T-helper 1 cell treated with Interleukin-12 subunit alpha and Interleukin-12 subunit beta and Interleukin-4 antibody, amounts not matched to agents 30 μg/mL and 1 μg/mL, for 36 hours (primary cell): Measurements from ENCODE around the gene ENPP7.
A peak's percentile ranks its signal among the peaks of the same experiment; 100 is the strongest.

Experiments
- H3K27ac Mint-ChIP-seq: one replicate; pipeline ENCODE4 v1.8.0; 2021; ENCODE audit warnings: mild to moderate bottlenecking, mixed read lengths
- H3K27me3 Mint-ChIP-seq: one replicate; pipeline ENCODE4 v1.8.0; 2021; ENCODE audit warnings: low read depth, mixed read lengths
- H3K36me3 Mint-ChIP-seq: one replicate; pipeline ENCODE4 v1.8.0; 2021; ENCODE audit warnings: low read depth, mixed read lengths
- H3K4me1 Mint-ChIP-seq: one replicate; pipeline ENCODE4 v1.8.0; 2021; ENCODE audit warnings: low read depth, mixed read lengths
- H3K4me3 Mint-ChIP-seq: one replicate; pipeline ENCODE4 v1.8.0; 2021; ENCODE audit warnings: mild to moderate bottlenecking, moderate library complexity, mixed read lengths
- H3K9me3 Mint-ChIP-seq: one replicate; pipeline ENCODE4 v1.8.0; 2021; ENCODE audit warnings: mixed read lengths

The ENPP7 gene

GRCh38 chr17:79714176-79715097 is 16.3 kb upstream of the ENPP7 start:
- Mint-ChIP-seq H3K27me3 (no peaks in the 10 kb centered on the region), H3K4me3 (no peak overlapping the region), H3K27ac (no peak overlapping the region), H3K36me3 (no peaks in the 10 kb centered on the region), H3K9me3 (no peaks in the 10 kb centered on the region), H3K4me1 (no peaks in the 10 kb centered on the region)

- Mint-ChIP-seq H3K4me1 (no peaks in the 10 kb centered on the region), H3K9me3 (no peaks in the 10 kb centered on the region), H3K27ac (no peak overlapping the region), H3K27me3 (no peaks in the 10 kb centered on the region), H3K36me3 (no peaks in the 10 kb centered on the region), H3K4me3 (no peak overlapping the region)
Observed at GRCh38 chr17:79715098-79715942, 15.4 kb upstream of the ENPP7 start.

GRCh38 chr17:79715943-79716797 is 14.6 kb upstream of the ENPP7 start:
- Mint-ChIP-seq H3K4me1 (no peaks in the 10 kb centered on the region), H3K9me3 (no peaks in the 10 kb centered on the region), H3K36me3 (no peaks in the 10 kb centered on the region), H3K27me3 (no peaks in the 10 kb centered on the region), H3K4me3 (no peak overlapping the region), H3K27ac (no peak overlapping the region)

GRCh38 chr17:79720705-79721292 is 9.9 kb upstream of the ENPP7 start:
- Mint-ChIP-seq H3K9me3 (no peaks in the 10 kb centered on the region), H3K4me3 (no peak overlapping the region)

GRCh38 chr17:79721993-79722671 is 8.6 kb upstream of the ENPP7 start:
- H3K9me3 Mint-ChIP-seq = no peaks in the 10 kb centered on the region
- no peak overlapping the region for H3K4me3 Mint-ChIP-seq
- no peaks in the 10 kb centered on the region for H3K36me3 Mint-ChIP-seq
- H3K27me3 Mint-ChIP-seq = no peaks in the 10 kb centered on the region
- no peaks in the 10 kb centered on the region for H3K4me1 Mint-ChIP-seq
- no peak overlapping the region for H3K27ac Mint-ChIP-seq

More at GRCh38 chr17:79720705-79721292, 9.9 kb upstream of the ENPP7 start:
- Mint-ChIP-seq H3K4me1 (no peaks in the 10 kb centered on the region), H3K27me3 (no peaks in the 10 kb centered on the region), H3K27ac (no peak overlapping the region), H3K36me3 (no peaks in the 10 kb centered on the region)

GRCh38 chr17:79722787-79723186 is 8.0 kb upstream of the ENPP7 start:
- Mint-ChIP-seq H3K9me3 (no peaks in the 10 kb centered on the region), H3K27ac (no peak overlapping the region), H3K4me3 (no peak overlapping the region), H3K27me3 (no peaks in the 10 kb centered on the region), H3K4me1 (no peaks in the 10 kb centered on the region), H3K36me3 (no peaks in the 10 kb centered on the region)

- Mint-ChIP-seq H3K4me3 (peak overlapping the region; percentile 49), H3K36me3 (no peaks in the 10 kb centered on the region), H3K27me3 (no peaks in the 10 kb centered on the region), H3K27ac (peak overlapping the region; percentile 52), H3K4me1 (peaks cover 13% of the 10 kb centered on the region), H3K9me3 (no peaks in the 10 kb centered on the region)
Observed at GRCh38 chr17:79728169-79728907, 2.4 kb upstream of the ENPP7 start.

- Mint-ChIP-seq H3K27me3 (no peaks in the 10 kb centered on the region), H3K36me3 (no peaks in the 10 kb centered on the region), H3K4me3 (no peak overlapping the region), H3K9me3 (no peaks in the 10 kb centered on the region), H3K27ac (no peak overlapping the region), H3K4me1 (peaks cover 14% of the 10 kb centered on the region)
Observed at GRCh38 chr17:79728908-79729471, 1.8 kb upstream of the ENPP7 start.

- Mint-ChIP-seq H3K36me3 (no peaks in the 10 kb centered on the region), H3K4me1 (peaks cover 14% of the 10 kb centered on the region), H3K27ac (no peak overlapping the region), H3K9me3 (no peaks in the 10 kb centered on the region), H3K4me3 (no peak overlapping the region), H3K27me3 (no peaks in the 10 kb centered on the region)
Observed at GRCh38 chr17:79729761-79730160, 982 bp upstream of the ENPP7 start.

- H3K27ac Mint-ChIP-seq = no peak overlapping the region
- no peak overlapping the region for H3K4me3 Mint-ChIP-seq
- no peaks in the 10 kb centered on the region for H3K36me3 Mint-ChIP-seq
- peaks cover 14% of the 10 kb centered on the region for H3K4me1 Mint-ChIP-seq
- H3K27me3 Mint-ChIP-seq = no peaks in the 10 kb centered on the region
- no peaks in the 10 kb centered on the region for H3K9me3 Mint-ChIP-seq
Observed at GRCh38 chr17:79730437-79730768, 340 bp upstream of the ENPP7 start.

- Mint-ChIP-seq H3K4me1 (peaks cover 14% of the 10 kb centered on the region), H3K4me3 (peak overlapping the region; percentile 53), H3K27me3 (no peaks in the 10 kb centered on the region), H3K36me3 (no peaks in the 10 kb centered on the region), H3K27ac (no peak overlapping the region), H3K9me3 (no peaks in the 10 kb centered on the region)
Observed at GRCh38 chr17:79732254-79732653, 1.5 kb downstream of the ENPP7 start.

GRCh38 chr17:79732804-79733691 is 2.3 kb downstream of the ENPP7 start:
- Mint-ChIP-seq H3K4me3 (peak overlapping the region; percentile 53), H3K27me3 (no peaks in the 10 kb centered on the region)

More at GRCh38 chr17:79732804-79733691, 2.3 kb downstream of the ENPP7 start:
- peaks cover 14% of the 10 kb centered on the region for H3K4me1 Mint-ChIP-seq
- H3K9me3 Mint-ChIP-seq = no peaks in the 10 kb centered on the region
- H3K36me3 Mint-ChIP-seq = no peaks in the 10 kb centered on the region
- peak overlapping the region; percentile 41 for H3K27ac Mint-ChIP-seq
